Measurements from ENCODE around the gene FCHO2.

The FCHO2 gene

DNA sequence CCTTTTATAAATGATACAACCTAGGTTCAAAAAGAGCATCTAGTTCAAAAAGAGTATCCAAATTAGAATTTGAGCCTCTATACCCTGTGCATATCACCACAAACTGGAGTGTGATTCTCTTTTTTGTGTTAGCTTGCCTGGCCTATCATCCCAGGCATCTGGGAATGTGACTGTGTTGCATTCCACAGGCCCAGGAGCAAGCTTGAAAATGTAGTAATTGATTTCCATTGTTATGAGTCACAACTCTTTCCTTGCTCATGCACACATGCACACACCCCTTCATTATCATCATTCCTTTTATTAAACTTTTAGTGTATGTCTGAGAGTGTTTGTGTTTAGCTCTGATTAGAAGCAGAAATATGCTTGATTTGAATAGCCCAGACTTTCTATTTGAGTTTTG, 75.2 kb downstream of the FCHO2 start:
- no peak for TF ChIP-seq ZNF274 (IDR thresholded peaks at IDR 0.05; ENCODE audit: low read depth, low read length)
- no peak overlapping the region for H3K4me3 ChIP-seq (ENCODE audit: low read length)

DNA sequence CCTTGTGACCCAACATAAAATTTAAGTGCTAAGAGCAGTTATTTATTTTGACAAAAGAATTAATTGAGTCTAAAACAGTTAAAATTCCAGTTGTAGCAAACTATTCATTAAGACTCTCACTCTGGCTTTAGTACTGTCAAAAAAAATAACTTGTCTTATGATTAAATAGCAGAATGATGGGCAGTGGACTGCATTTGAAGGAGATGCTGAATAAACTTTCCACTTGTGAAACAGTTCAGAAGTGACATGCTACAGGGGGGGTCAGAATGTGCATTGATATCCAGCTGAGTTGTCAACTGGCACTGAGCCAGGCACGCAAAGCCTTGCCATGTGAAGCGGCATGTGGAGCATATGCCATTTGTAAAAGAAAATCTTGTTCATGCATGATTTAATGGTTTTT, 76.0 kb downstream of the FCHO2 start:
- no peak for TF ChIP-seq ZNF274 (IDR thresholded peaks at IDR 0.05; ENCODE audit: low read depth, low read length)
- H3K4me3 ChIP-seq (ENCODE audit: low read length): no peak overlapping the region

DNA sequence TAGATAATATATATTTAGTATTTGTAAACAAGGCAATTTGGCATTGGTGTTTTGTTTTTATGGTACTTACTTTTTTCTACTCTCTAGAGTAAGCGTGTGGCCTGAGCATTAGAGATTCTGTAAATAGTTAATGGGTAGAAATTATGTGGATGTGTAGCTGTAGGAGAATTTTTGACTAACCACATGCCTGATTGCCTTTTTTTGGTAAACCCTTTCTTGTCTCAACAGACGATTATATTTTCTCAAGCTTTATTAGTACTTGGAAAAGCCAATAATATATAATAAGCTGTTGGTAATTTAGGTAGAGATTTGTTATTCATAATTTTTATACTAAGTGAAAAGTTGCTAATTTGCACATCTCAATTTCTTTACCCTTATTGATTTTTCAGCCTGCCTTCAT, 76.8 kb downstream of the FCHO2 start:
- no peak overlapping the region for H3K4me3 ChIP-seq (ENCODE audit: low read length)
- no peak for TF ChIP-seq ZNF274 (IDR thresholded peaks at IDR 0.05; ENCODE audit: low read depth, low read length)

DNA sequence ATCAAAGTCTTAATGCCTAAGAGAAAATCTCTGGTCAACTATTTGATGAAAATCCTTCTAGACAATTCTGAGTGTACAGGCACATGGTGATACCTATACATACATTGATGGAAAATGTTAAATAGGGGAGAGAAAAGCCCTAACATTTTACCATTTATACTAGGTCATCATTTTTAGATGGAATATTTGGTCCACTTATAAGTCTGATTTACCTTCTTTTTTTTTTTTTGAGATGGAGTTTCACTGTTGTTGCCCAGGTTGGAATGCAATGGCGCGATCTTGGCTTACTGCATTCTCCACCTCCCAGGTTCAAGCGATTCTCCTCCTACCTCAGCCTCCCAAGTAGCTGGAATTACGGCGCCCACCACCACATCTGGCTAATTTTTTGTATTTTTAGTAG, 81.7 kb downstream of the FCHO2 start:
- no peak overlapping the region for H3K4me3 ChIP-seq (ENCODE audit: low read length)
- TF ChIP-seq ZNF274 (IDR thresholded peaks at IDR 0.05; ENCODE audit: low read depth, low read length): no peak

DNA sequence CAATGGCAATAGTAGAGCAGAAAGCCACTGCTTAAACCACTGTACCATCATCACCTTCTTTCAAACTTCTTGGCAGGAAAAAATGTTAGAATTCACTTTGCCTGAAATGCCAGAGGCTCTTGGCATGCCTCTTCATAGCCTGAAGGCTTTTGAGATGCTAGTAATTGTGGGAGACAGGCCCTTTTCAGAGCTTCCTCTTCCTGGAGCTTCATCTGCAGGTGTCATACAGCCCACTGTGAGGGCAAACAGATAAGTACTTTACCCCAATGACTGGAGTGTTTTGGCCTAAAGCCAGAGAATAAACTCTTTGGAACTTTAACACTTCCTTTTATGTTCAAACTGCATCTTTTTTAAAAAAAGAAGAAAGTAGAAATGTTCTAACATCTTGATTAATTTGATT, 83.2 kb downstream of the FCHO2 start:
- no peak overlapping the region for H3K4me3 ChIP-seq (ENCODE audit: low read length)
- no peak for TF ChIP-seq ZNF274 (IDR thresholded peaks at IDR 0.05; ENCODE audit: low read depth, low read length)

DNA sequence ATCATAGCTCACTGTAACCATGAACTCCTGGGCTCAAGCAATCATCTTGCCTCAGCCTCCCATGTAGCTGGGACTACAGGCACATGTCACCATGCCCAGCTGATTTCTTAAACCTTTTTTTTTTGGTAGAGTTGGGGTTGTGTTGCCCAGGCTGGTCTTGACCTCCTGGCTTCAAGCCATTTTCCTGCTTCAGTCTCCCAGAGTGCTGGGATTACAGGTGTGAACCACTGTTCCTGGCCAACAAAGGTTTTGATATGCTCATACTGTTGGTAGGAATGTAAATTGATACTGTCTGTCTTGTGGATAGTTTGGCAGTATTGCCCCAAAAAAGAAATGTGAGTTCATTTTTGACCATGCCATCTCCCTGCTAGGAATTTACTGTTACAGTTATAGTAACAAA, 87.2 kb downstream of the FCHO2 start:
- no peak overlapping the region for H3K4me3 ChIP-seq (ENCODE audit: low read length)
- TF ChIP-seq ZNF274 (IDR thresholded peaks at IDR 0.05; ENCODE audit: low read depth, low read length): no peak

DNA sequence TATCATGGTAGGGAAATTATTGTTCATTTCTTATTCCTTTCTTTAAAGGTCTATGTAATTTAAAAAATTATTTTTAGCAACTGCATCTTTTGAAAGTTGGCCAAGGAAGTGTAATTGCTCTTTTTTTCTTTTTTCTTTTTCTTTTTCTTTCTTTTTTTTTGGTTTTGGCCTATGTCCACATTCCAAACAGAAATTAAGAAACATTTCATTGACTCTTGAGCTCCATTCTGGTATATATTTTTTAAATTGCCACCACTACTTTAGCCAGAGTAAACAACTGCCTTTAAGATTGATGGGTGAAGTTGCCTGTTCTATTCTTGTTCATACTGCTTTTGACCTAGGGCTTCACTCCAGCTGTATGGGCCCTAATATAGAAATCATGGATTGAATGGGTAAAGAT, 88.7 kb downstream of the FCHO2 start:
- TF ChIP-seq ZNF274 (IDR thresholded peaks at IDR 0.05; ENCODE audit: low read depth, low read length): no peak
- no peak overlapping the region for H3K4me3 ChIP-seq (ENCODE audit: low read length)

DNA sequence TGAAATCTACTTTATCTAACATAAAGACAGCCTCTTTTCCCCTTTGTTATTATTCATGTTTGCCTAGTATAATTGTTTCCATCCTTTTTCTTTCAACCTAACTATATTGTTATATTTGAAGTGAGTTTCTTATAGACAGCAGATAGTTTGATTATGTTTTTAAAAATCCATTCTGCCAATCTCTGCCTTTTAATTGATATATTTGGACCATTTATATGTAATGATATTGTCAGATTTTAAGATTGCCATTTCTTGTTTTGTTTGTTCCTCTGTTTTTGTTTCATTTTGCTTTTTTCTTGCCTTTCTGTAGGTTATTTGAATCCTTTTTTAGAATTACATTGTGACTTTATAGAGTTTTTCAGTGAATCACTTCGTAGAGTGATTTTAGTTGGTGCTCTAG, 89.8 kb downstream of the FCHO2 start:
- H3K4me3 ChIP-seq (ENCODE audit: low read length): no peak overlapping the region
- no peak for TF ChIP-seq ZNF274 (IDR thresholded peaks at IDR 0.05; ENCODE audit: low read depth, low read length)

DNA sequence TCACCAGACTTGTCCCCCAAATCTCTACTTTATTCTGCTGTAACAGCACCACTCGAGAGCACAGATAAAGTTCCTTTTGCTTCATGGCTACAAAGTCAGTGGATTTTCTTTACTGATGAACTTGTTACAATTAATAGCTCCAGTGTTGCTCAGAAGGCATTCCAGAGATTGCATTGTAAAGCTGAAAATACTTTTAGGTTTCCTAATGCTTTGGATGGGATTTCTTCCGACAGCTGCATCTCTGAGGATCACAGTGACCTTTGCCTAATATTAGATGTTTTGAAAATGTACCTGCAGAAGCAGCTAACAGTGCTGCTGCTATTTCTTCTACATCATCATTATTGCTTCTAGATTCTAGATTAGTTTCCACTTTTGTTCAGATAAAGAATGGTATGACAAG, 105.8 kb downstream of the FCHO2 start:
- TF ChIP-seq ZNF274 (IDR thresholded peaks at IDR 0.05; ENCODE audit: low read depth, low read length): no peak
- H3K4me3 ChIP-seq (ENCODE audit: low read length): no peak overlapping the region

DNA sequence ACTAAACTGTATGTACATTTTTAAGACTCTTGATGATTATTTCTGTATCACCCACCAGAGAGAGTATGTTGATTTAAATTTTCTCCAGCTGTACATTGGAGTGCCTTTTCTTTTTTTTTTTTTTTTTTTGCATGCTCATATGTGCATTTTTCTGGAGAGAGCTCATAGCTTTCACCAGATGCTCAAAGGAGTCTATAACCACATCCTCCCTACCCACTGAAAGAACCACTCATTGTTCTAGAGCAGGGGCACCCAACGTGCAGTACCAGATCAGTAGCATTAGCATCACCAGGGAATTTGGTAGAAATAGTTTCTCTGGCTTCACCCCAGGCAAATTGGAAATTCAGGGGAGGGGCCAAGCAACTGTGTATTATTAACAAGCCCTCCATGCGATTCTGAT, 110.6 kb downstream of the FCHO2 start:
- no peak for TF ChIP-seq ZNF274 (IDR thresholded peaks at IDR 0.05; ENCODE audit: low read depth, low read length)
- H3K4me3 ChIP-seq (ENCODE audit: low read length): no peak overlapping the region

DNA sequence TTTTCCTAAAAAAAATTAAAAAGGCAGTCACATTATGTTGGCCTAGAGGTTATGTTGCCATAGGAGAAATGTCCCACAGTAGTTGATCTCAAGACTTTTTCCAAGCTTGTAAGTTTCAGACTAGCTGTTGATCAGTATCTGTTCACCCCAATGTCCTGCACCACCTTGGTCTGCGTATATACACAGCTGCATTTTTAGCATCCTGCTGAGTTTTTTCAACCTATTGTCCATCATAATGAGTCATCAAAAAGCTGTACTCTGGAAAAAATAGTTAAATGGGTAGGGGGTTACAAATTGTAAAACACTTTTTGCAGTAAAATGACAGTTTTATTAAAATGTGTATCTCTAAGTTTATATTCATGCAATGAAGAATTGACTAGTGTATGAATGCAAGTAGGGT, 111.4 kb downstream of the FCHO2 start:
- no peak for TF ChIP-seq ZNF274 (IDR thresholded peaks at IDR 0.05; ENCODE audit: low read depth, low read length)

DNA sequence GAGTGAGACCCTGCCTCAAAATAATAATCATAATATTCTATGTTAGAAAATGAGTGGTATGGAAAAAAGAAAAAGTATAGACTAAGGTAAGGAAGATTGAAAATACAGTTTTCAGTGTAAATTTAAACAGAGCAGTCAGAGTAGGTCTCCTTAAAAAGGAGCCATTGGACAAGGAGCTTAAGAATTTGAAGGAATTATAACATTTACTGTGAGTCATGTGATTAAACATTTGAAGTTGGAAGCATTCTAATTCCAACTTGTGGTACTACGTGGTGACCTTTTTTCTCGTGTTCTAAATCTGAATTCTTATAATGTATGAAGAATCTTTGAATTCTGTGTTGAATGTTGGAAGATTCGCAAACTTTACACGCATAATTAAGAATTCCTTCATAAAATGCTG, 125.3 kb downstream of the FCHO2 start:
- no peak for TF ChIP-seq ZNF274 (IDR thresholded peaks at IDR 0.05; ENCODE audit: low read depth, low read length)
- no peak overlapping the region for H3K4me3 ChIP-seq (ENCODE audit: low read length)

More for the DNA sequence above, 111.4 kb downstream of the FCHO2 start:
- H3K4me3 ChIP-seq (ENCODE audit: low read length): no peak overlapping the region

DNA sequence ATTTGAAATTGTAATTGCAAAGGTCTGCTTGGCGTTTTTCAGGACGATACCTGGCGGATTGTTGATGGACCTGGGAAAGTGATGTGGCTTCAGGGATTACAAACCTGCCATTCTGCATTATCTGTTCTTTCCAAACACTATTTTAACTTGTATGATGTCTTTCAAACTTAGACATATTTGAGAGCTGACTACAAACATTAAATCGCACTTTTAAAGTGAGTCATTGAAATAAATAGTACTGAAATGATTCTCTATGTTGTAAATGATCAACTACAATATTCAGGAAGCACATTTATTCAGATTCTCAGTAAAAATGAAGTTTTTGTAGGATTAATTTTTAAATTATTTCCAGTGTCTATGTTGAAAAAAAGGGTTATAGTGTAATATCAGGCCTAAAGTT, 132.2 kb downstream of the FCHO2 start:
- no peak overlapping the region for H3K4me3 ChIP-seq (ENCODE audit: low read length)
- TF ChIP-seq ZNF274 (IDR thresholded peaks at IDR 0.05; ENCODE audit: low read depth, low read length): no peak

DNA sequence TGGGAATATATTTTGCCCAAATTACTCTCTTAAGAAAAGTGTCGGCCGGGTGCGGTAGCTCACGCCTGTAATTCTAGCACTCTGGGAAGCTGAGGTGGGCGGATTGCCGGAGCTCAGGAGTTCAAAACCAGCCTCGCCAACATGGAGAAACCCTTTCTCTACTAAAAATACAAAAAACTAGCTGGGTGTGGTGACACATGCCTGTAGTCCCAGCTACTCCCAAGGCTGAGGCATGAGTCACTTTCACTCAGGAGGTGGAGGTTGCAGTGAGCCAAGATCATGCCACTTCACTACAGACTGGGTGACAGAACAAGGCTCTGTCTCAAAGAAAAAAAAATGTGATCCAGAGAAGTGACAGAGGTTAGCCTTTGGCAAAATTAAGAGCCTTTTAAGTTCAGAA, 138.1 kb downstream of the FCHO2 start:
- H3K4me3 ChIP-seq (ENCODE audit: low read length): no peak overlapping the region
- no peak for TF ChIP-seq ZNF274 (IDR thresholded peaks at IDR 0.05; ENCODE audit: low read depth, low read length)

DNA sequence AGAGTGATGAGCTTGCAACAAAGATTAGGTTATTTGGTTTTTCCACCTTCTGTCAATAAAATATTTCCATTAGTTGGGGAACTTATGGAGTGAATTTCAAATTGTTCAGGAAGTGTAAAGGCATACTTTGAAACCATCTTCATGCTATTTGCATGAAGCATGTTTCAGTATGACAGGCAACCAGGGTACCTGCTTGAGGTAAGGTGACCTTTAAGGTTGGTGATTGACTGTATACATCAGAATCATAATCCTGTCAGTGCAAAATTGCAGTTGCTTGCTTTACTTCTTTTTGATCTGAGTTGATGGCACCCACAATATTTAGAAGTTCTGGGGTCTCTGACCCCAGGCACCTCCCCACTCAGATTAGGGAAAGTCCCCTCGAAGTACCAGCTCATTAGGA, 138.6 kb downstream of the FCHO2 start:
- H3K4me3 ChIP-seq (ENCODE audit: low read length): no peak overlapping the region
- no peak for TF ChIP-seq ZNF274 (IDR thresholded peaks at IDR 0.05; ENCODE audit: low read depth, low read length)

DNA sequence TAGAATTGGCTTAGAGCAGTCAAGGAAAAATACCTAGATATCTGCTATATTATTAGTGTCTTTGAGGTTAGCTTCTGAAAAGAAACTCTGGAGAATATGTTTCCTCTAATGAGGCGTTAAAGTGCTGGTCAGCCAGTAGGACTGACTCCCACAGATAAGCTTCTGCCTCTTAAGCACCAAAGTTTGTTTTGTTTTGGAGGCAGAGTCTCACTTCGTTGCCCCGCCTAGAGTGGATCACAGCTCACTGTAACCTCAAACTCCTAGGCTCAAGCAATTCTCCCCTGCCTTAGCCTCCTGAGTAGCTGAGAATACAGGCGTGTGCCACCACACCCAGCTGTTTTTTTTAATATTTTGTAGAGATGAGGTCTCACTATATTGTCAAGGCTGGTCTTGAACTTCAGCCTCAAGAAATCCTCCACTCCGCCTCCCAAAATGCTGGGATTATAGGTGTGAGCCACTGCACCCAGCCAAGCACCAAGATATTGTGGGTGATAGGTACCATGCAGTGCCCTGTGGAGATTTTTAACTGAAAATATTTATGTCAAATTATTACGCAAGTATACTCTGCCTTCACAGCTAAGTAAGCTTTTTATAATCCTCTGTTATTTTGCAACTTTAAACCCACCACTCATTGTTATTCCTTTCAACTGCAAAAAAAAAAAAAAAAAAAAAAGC, 139.9 kb downstream of the FCHO2 start:
- H3K4me3 ChIP-seq (ENCODE audit: low read length): no peak overlapping the region
- no peak for TF ChIP-seq ZNF274 (IDR thresholded peaks at IDR 0.05; ENCODE audit: low read depth, low read length)

Measured in GM08714 (cell line).